ENCODE measurements around the gene GCHFR. TPM values are rescaled to one million over a fixed set of nuclear protein-coding genes. Genes with fewer than 3 reads are reported as not detected.

The GCHFR gene
- total and polyA plus RNA-seq, 2 experiments from 2014 or later, result 97.2 to 213 TPM

GRCh38 chr15:40731034-40731433 lies 32.8 kb upstream of the GCHFR start:
- no peak for DNase-seq (ENCODE audit: low spot score)
- H3K79me2 ChIP-seq, result no peaks in the 10 kb centered on the region
- H3K4me1 ChIP-seq (ENCODE audit: insufficient read depth), result no peaks in the 10 kb centered on the region
- no peak for TF ChIP-seq EZH2phosphoT487 (IDR thresholded peaks at IDR 0.05; ENCODE audit: low read depth, severe bottlenecking, unreplicated experiment)
- H3K4me3 ChIP-seq, result no peak overlapping the region
- no peaks in the 10 kb centered on the region for H3K9me3 ChIP-seq (ENCODE audit: low read depth)
- H3K4me2 ChIP-seq, result no peak overlapping the region
- H3K9me2 ChIP-seq (replicated peaks; ENCODE audit: insufficient read depth), result no peaks in the 10 kb centered on the region
- 89% methylated on average over 3 of the region's 3 CpGs for WGBS (ENCODE audit: low lambda C conversion rate, missing lambda C conversion rate)
- H3K36me3 ChIP-seq (replicated peaks; ENCODE audit: insufficient read depth, low read depth), result no peaks in the 10 kb centered on the region
- no peak overlapping the region for H2AFZ ChIP-seq
- no peaks in the 10 kb centered on the region for H4K20me1 ChIP-seq (ENCODE audit: insufficient read depth, poor library complexity, severe bottlenecking)
- no peak overlapping the region for H3K27ac ChIP-seq
- H3K27me3 ChIP-seq, result no peaks in the 10 kb centered on the region

- TF ChIP-seq EZH2phosphoT487 (IDR thresholded peaks at IDR 0.05; ENCODE audit: low read depth, severe bottlenecking, unreplicated experiment) (no peak), CTCF (IDR thresholded peaks at IDR 0.05; ENCODE audit: poor library complexity) (no peak), EZH2 (IDR thresholded peaks at IDR 0.05; ENCODE audit: borderline replicate concordance) (no peak)
- Histone ChIP-seq H3K36me3 (replicated peaks; ENCODE audit: insufficient read depth, low read depth) (no peaks in the 10 kb centered on the region), H3K79me2 (no peaks in the 10 kb centered on the region), H4K20me1 (ENCODE audit: insufficient read depth, poor library complexity, severe bottlenecking) (no peaks in the 10 kb centered on the region), H3K27me3 (no peaks in the 10 kb centered on the region), H3K4me3 (no peak overlapping the region), H3K9me2 (replicated peaks; ENCODE audit: insufficient read depth) (no peaks in the 10 kb centered on the region), H3K4me1 (ENCODE audit: insufficient read depth) (no peaks in the 10 kb centered on the region), H2AFZ (no peak overlapping the region), H3K4me2 (no peak overlapping the region), H3K27ac (no peak overlapping the region), H3K9me3 (ENCODE audit: low read depth) (no peaks in the 10 kb centered on the region)
- 90% methylated on average over 4 of the region's 4 CpGs for WGBS (ENCODE audit: low lambda C conversion rate, missing lambda C conversion rate)
- DNase-seq (ENCODE audit: low spot score), result no peak
Observed at GRCh38 chr15:40736575-40736974, 27.3 kb upstream of the GCHFR start.

GRCh38 chr15:40737048-40737447 lies 26.8 kb upstream of the GCHFR start:
- H2AFZ ChIP-seq, result no peak overlapping the region
- H3K4me2 ChIP-seq, result no peak overlapping the region
- H3K9me3 ChIP-seq (ENCODE audit: low read depth), result no peaks in the 10 kb centered on the region
- H3K79me2 ChIP-seq, result no peaks in the 10 kb centered on the region
- H3K27me3 ChIP-seq, result no peaks in the 10 kb centered on the region
- DNase-seq (ENCODE audit: low spot score), result no peak
- no peaks in the 10 kb centered on the region for H3K4me1 ChIP-seq (ENCODE audit: insufficient read depth)
- H4K20me1 ChIP-seq (ENCODE audit: insufficient read depth, poor library complexity, severe bottlenecking), result no peaks in the 10 kb centered on the region
- no peak overlapping the region for H3K4me3 ChIP-seq
- no peaks in the 10 kb centered on the region for H3K36me3 ChIP-seq (replicated peaks; ENCODE audit: insufficient read depth, low read depth)
- no peak for TF ChIP-seq EZH2 (IDR thresholded peaks at IDR 0.05; ENCODE audit: borderline replicate concordance)
- WGBS (ENCODE audit: low lambda C conversion rate, missing lambda C conversion rate), result 93% methylated on average over 3 of the region's 3 CpGs
- H3K9me2 ChIP-seq (replicated peaks; ENCODE audit: insufficient read depth), result no peaks in the 10 kb centered on the region
- no peak overlapping the region for H3K27ac ChIP-seq

GRCh38 chr15:40739047-40739446 lies 24.8 kb upstream of the GCHFR start:
- H2AFZ ChIP-seq, result no peak overlapping the region
- TF ChIP-seq EZH2phosphoT487 (IDR thresholded peaks at IDR 0.05; ENCODE audit: low read depth, severe bottlenecking, unreplicated experiment) (no peak), CTCF (IDR thresholded peaks at IDR 0.05; ENCODE audit: poor library complexity) (no peak), EZH2 (IDR thresholded peaks at IDR 0.05; ENCODE audit: borderline replicate concordance) (no peak)
- no peak overlapping the region for H3K4me2 ChIP-seq
- no peak overlapping the region for H3K4me3 ChIP-seq
- no peaks in the 10 kb centered on the region for H3K27me3 ChIP-seq
- DNase-seq (ENCODE audit: low spot score), result no peak
- no peaks in the 10 kb centered on the region for H3K36me3 ChIP-seq (replicated peaks; ENCODE audit: insufficient read depth, low read depth)
- H4K20me1 ChIP-seq (ENCODE audit: insufficient read depth, poor library complexity, severe bottlenecking), result no peaks in the 10 kb centered on the region
- H3K27ac ChIP-seq, result no peak overlapping the region
- no peaks in the 10 kb centered on the region for H3K9me2 ChIP-seq (replicated peaks; ENCODE audit: insufficient read depth)
- no peaks in the 10 kb centered on the region for H3K4me1 ChIP-seq (ENCODE audit: insufficient read depth)
- no peaks in the 10 kb centered on the region for H3K79me2 ChIP-seq
- no peaks in the 10 kb centered on the region for H3K9me3 ChIP-seq (ENCODE audit: low read depth)
- WGBS (ENCODE audit: low lambda C conversion rate, missing lambda C conversion rate), result 45% methylated on average over 2 of the region's 2 CpGs

Data from hepatocyte (in vitro differentiated cells).